Liver (tissue), 9 donors: ENCODE data around the gene UBAP2L. TPM values are rescaled to one million over a fixed set of nuclear protein-coding genes. Genes with fewer than 3 reads are reported as not detected.

Experiments used
- DNase-seq: peaks from one replicate; pipeline ENCODE4 v3.0.0-alpha.2; 2017; ENCODE audit warnings: low spot score
- H3K27ac ChIP-seq, 2 donors: one replicate each; pipeline ENCODE4 v1.7.0; 2013; ENCODE audit warnings: inconsistent platforms in 2 of 2, low read length in 2 of 2, control low read depth in 1 of 2, low read depth in 1 of 2, mild to moderate bottlenecking in 1 of 2
- H3K27me3 ChIP-seq, 4 donors: one replicate each; pipeline versions ENCODE4 v1.6.1 to v1.7.0; 2013; ENCODE audit warnings: low read length in 3 of 4, inconsistent platforms in 1 of 4, mild to moderate bottlenecking in 1 of 4, moderate library complexity in 1 of 4; ENCODE audit not compliant: control insufficient read depth in 4 of 4, insufficient read depth in 4 of 4
- H3K36me3 ChIP-seq, 4 donors: one replicate each; pipeline versions ENCODE4 v1.6.1 to v1.7.0; 2013; ENCODE audit warnings: low read length in 3 of 4, mild to moderate bottlenecking in 3 of 4, low read depth in 1 of 4, moderate library complexity in 1 of 4; ENCODE audit not compliant: control insufficient read depth in 4 of 4, insufficient read depth in 3 of 4
- H3K4me1 ChIP-seq, 4 donors: one replicate each; pipeline versions ENCODE4 v1.6.1 to v1.7.0; 2013; ENCODE audit warnings: low read length in 3 of 4, mild to moderate bottlenecking in 3 of 4, moderate library complexity in 1 of 4; ENCODE audit not compliant: control insufficient read depth in 4 of 4, insufficient read depth in 4 of 4
- H3K4me3 ChIP-seq, 3 donors: one replicate each; pipeline versions ENCODE4 v1.6.1 to v1.7.0; 2013; ENCODE audit warnings: low read length in 3 of 3, control low read depth in 1 of 3, low read depth in 1 of 3, mild to moderate bottlenecking in 1 of 3
- H3K9ac ChIP-seq, 2 donors: one replicate each; pipeline ENCODE4 v1.7.0; 2013; ENCODE audit warnings: low read length in 2 of 2, mild to moderate bottlenecking in 2 of 2, moderate library complexity in 2 of 2, control low read depth in 1 of 2, low read depth in 1 of 2
- H3K9me3 ChIP-seq, 4 donors: one replicate each; pipeline versions ENCODE4 v1.6.1 to v1.7.0; 2013; ENCODE audit warnings: low read length in 3 of 4; ENCODE audit not compliant: control insufficient read depth in 4 of 4
- ATF3 ChIP-seq: IDR thresholded peaks from 2 replicates; pipeline ENCODE4 v1.6.1; 2016; ENCODE audit warnings: antibody characterized with exemption
- CTCF ChIP-seq: fragments of 150-350 bp; IDR thresholded peaks from 2 replicates; pipeline ENCODE4 v1.5.1; 2017; ENCODE audit warnings: improper control_type of control experiment, low read depth, low read length; ENCODE audit not compliant: missing input control
- EGR1 ChIP-seq, 2 donors: IDR thresholded peaks; 2 replicates each; pipeline ENCODE4 v1.6.1; 2016 to 2018; ENCODE audit warnings: antibody characterized with exemption in 2 of 2, low read depth in 2 of 2
- FOXA1 ChIP-seq: IDR thresholded peaks from 2 replicates; pipeline ENCODE4 v1.6.1; 2016; ENCODE audit warnings: antibody characterized with exemption
- FOXA2 ChIP-seq: IDR thresholded peaks from 2 replicates; pipeline ENCODE4 v1.6.1; 2016; ENCODE audit warnings: antibody characterized with exemption
- GABPA ChIP-seq, 2 donors: IDR thresholded peaks in 1 of 2; conservative IDR thresholded peaks in 1 of 2; 2 replicates each; pipeline ENCODE4 v1.6.1; 2016; ENCODE audit warnings: antibody characterized with exemption in 2 of 2, mild to moderate bottlenecking in 1 of 2, moderate library complexity in 1 of 2
- HNF4A ChIP-seq, 2 donors: conservative IDR thresholded peaks; 2 replicates each; pipeline ENCODE4 v1.6.1; 2016; ENCODE audit warnings: antibody characterized with exemption in 2 of 2, mild to moderate bottlenecking in 2 of 2
- HNF4G ChIP-seq: IDR thresholded peaks from 2 replicates; pipeline ENCODE4 v1.6.1; 2016; ENCODE audit warnings: antibody characterized with exemption
- JUND ChIP-seq, 2 donors: IDR thresholded peaks; 2 replicates each; pipeline ENCODE4 v1.6.1; 2016; ENCODE audit warnings: antibody characterized with exemption in 2 of 2
- MAX ChIP-seq: IDR thresholded peaks from 2 replicates; pipeline ENCODE4 v1.6.1; 2016; ENCODE audit warnings: antibody characterized with exemption
- NR2F2 ChIP-seq: IDR thresholded peaks from 2 replicates; pipeline ENCODE4 v1.6.1; 2016; ENCODE audit warnings: antibody characterized with exemption
- RAD21 ChIP-seq, 2 donors: IDR thresholded peaks; 2 replicates each; pipeline ENCODE4 v1.6.1; 2016; ENCODE audit warnings: antibody characterized with exemption in 2 of 2, mild to moderate bottlenecking in 2 of 2
- REST ChIP-seq: IDR thresholded peaks from 2 replicates; pipeline ENCODE4 v1.6.1; 2016; ENCODE audit warnings: antibody characterized with exemption, mild to moderate bottlenecking
- RXRA ChIP-seq, 2 donors: IDR thresholded peaks; 2 replicates each; pipeline ENCODE4 v1.6.1; 2017 to 2018; ENCODE audit warnings: antibody characterized with exemption in 2 of 2, mild to moderate bottlenecking in 1 of 2
- TAF1 ChIP-seq: conservative IDR thresholded peaks from 2 replicates; pipeline ENCODE4 v1.6.1; 2016; ENCODE audit warnings: antibody characterized with exemption, mild to moderate bottlenecking
- YY1 ChIP-seq: IDR thresholded peaks from 2 replicates; pipeline ENCODE4 v1.6.1; 2016; ENCODE audit warnings: antibody characterized with exemption, mild to moderate bottlenecking
- ZBTB33 ChIP-seq: IDR thresholded peaks from 2 replicates; pipeline ENCODE4 v1.6.1; 2016; ENCODE audit warnings: antibody characterized with exemption
- WGBS: extraction: QIAGEN DNeasy Blood & Tissue Kit; methylation state at CpG from one replicate; pipeline ENCODE4 v1.1.7; 2013; 5-methylcytosine and 5-hydroxymethylcytosine counted together
- polyA plus RNA-seq, 2 donors: library from polyadenylated mRNA; stranded (reverse) in 1 of 2; unstranded in 1 of 2; fragments of 200-250 nt in 1 of 2; fragments of >200 nt in 1 of 2; fragmentation: Nextera tagmentation in 1 of 2; extraction: Ambion mirVana in 1 of 2; gene quantifications; one replicate each; pipeline versions ENCODE4 v1.2.1 to v1.2.3, GENCODE V29; 2013 to 2015
- total RNA-seq, 2 donors: library from RNA; depleted of rRNA; stranded (reverse); fragments of >200 nt; gene quantifications; one replicate each; pipeline ENCODE4 v1.2.3, GENCODE V29; 2014
- donor health status: healthy.
- donor health status: healthy.
- donor health status: healthy.
- donor health status: healthy.
- donor health status: healthy.

The UBAP2L gene
- total and polyA plus RNA-seq, 4 donors, result 24.3 to 51.0 (median 34.1) TPM

- TF ChIP-seq TAF1 (no peak), MAX (no peak), GABPA (IDR thresholded peaks at IDR 0.05 in 1 of 2, conservative IDR thresholded peaks at IDR 0.05 in 1 of 2) (no peak), JUND (IDR thresholded peaks at IDR 0.05) (no peak), HNF4G (no peak), YY1 (no peak), CTCF (no peak), FOXA2 (no peak), RXRA (IDR thresholded peaks at IDR 0.05) (no peak), REST (no peak), NR2F2 (no peak), RAD21 (IDR thresholded peaks at IDR 0.05) (no peak), FOXA1 (no peak), EGR1 (IDR thresholded peaks at IDR 0.05; ENCODE audit: low read depth in 2 of 2) (no peak), ATF3 (no peak)
- H3K4me3 ChIP-seq, result no peak within 1 kb of the TSS
- H3K9me3 ChIP-seq, result no peaks in the 10 kb centered on the region
- no peaks in the 10 kb centered on the region for H3K27me3 ChIP-seq
- no peaks in the 10 kb centered on the region for H3K4me1 ChIP-seq
- H3K27ac ChIP-seq, result no peak within 1 kb of the TSS
- H3K9ac ChIP-seq, result no peak within 1 kb of the TSS
- 27% methylated on average over 1 of the region's 1 CpG for WGBS
- no peak for DNase-seq
- H3K36me3 ChIP-seq, result no peaks in the 10 kb centered on the region
Measured at GRCh38 chr1:154191990-154192461, 28.7 kb upstream of the UBAP2L start, which contains the start of gene TPM3. Gene TPM3, minus strand, starts transcription at chr1:154192100. Its CDS starts 82 bp downstream, at chr1:154192018.

- H3K9ac ChIP-seq, result no peak overlapping the region
- H3K36me3 ChIP-seq, result no peaks in the 10 kb centered on the region
- no peak for DNase-seq
- no peaks in the 10 kb centered on the region for H3K27me3 ChIP-seq
- H3K4me1 ChIP-seq, result no peaks in the 10 kb centered on the region
- no peaks in the 10 kb centered on the region for H3K9me3 ChIP-seq
- H3K4me3 ChIP-seq, result no peak overlapping the region
- 53% methylated on average over 3 of the region's 3 CpGs for whole genome bisulfite sequencing
- no peak overlapping the region for H3K27ac ChIP-seq
- no peak for TF ChIP-seq FOXA1
- no peak for TF ChIP-seq HNF4G
- no peak for TF ChIP-seq YY1
- no peak for TF ChIP-seq RAD21 (IDR thresholded peaks at IDR 0.05)
- no peak for TF ChIP-seq REST
- TF ChIP-seq GABPA (IDR thresholded peaks at IDR 0.05 in 1 of 2, conservative IDR thresholded peaks at IDR 0.05 in 1 of 2), result no peak
- TF ChIP-seq RXRA (IDR thresholded peaks at IDR 0.05), result no peak
- TF ChIP-seq HNF4A (conservative IDR thresholded peaks at IDR 0.05), result no peak
- TF ChIP-seq EGR1 (IDR thresholded peaks at IDR 0.05; ENCODE audit: low read depth in 2 of 2), result no peak
- no peak for TF ChIP-seq ZBTB33
- TF ChIP-seq CTCF, result no peak
- no peak for TF ChIP-seq NR2F2
- TF ChIP-seq ATF3, result no peak
Measured at GRCh38 chr1:154192476-154192875, 28.3 kb upstream of the UBAP2L start.
